Psoas muscle (tissue), 8 donors: ENCODE data around the gene MEF2A. TPM values are rescaled to one million over a fixed set of nuclear protein-coding genes. Genes with fewer than 3 reads are reported as not detected.

Experiments used
- ATAC-seq, 4 donors: fragments of 200-7000 bp; cut with Tn5 transposase; one replicate each; pipeline ENCODE4 v1.9.1; 2020; ENCODE audit warnings: moderate library complexity in 3 of 4, mild to moderate bottlenecking in 2 of 4
- DNase-seq, 2 donors: peaks; one replicate each; pipeline ENCODE4 v3.0.0-alpha.2; 2020
- H3K27ac ChIP-seq: fragments of 200-600 bp; one replicate; pipeline ENCODE4 v1.8.0; 2022
- H3K27me3 ChIP-seq, 3 donors: fragments of 200-600 bp in 1 of 3; one replicate each; pipeline versions ENCODE4 v1.6.1 to v1.8.0; 2013 to 2022; ENCODE audit warnings: low read length in 2 of 3, mild to moderate bottlenecking in 2 of 3, moderate library complexity in 1 of 3; ENCODE audit not compliant: insufficient read depth in 3 of 3
- H3K36me3 ChIP-seq, 2 donors: fragments of 200-600 bp in 1 of 2; one replicate each; pipeline versions ENCODE4 v1.6.1 to v1.8.0; 2013 to 2022; ENCODE audit warnings: low read depth in 1 of 2, mild to moderate bottlenecking in 1 of 2, moderate library complexity in 1 of 2; ENCODE audit not compliant: insufficient read depth in 1 of 2
- H3K4me1 ChIP-seq: fragments of 200-600 bp; one replicate; pipeline ENCODE4 v1.8.0; 2022
- H3K4me3 ChIP-seq: fragments of 200-600 bp; one replicate; pipeline ENCODE4 v1.8.0; 2022; ENCODE audit warnings: mild to moderate bottlenecking
- H3K9me3 ChIP-seq: fragments of 200-600 bp; one replicate; pipeline ENCODE4 v1.8.0; 2022
- WGBS, 3 donors: extraction: QIAGEN DNeasy Blood & Tissue Kit; methylation state at CpG; one replicate each; pipeline versions ENCODE4 v1.1.6 to v1.1.7; 2013; 5-methylcytosine and 5-hydroxymethylcytosine counted together
- intact Hi-C, 2 donors: fragments of 100-400 bp; cut with DNase I; formaldehyde crosslinking; loops; one replicate each; pipeline versions ENCODE4 v1.11.0 to v1.14.2; 2022
- polyA plus RNA-seq, 3 donors: library from polyadenylated mRNA; stranded (reverse); fragments of 200-250 nt; gene quantifications; one replicate each; pipeline ENCODE4 v1.2.3, GENCODE V29; 2013
- total RNA-seq, 4 donors: library from RNA; stranded (reverse); fragmentation: NEBNext Ultra II Directional in 2 of 4; extraction: Animal tissue kit (Norgen Biotek cat#: 25700) in 2 of 4; gene quantifications; one replicate each; pipeline versions ENCODE4 v1.2.1 to v1.2.4, GENCODE V29; 2021 to 2023
- TF ChIP-seq, protein P1 (sequence below): fragments of 200-600 bp; IDR thresholded peaks from one replicate; pipeline ENCODE4 v1.8.0; 2022; ENCODE audit warnings: antibody characterized with exemption
- donor health status: healthy with polysubstance abuse.
- donor health status: DM: no; HTN: no; CAD: no; lungs with moderate emphysema.
- donor health status: Bipolar disorder and iron deficiency.
- donor health status: healthy.
- donor health status: DM: yes; HTN: yes; CAD: no.
- donor health status: DM: no; HTN: no; CAD: no.
- donor health status: DM: no; HTN: no; CAD: no.
- donor health status: DM: yes; HTN: yes; CAD: no.

The MEF2A gene
- total and polyA plus RNA-seq, 7 donors = 17.1 to 92.6 (median 63.9) TPM

- ATAC-seq = peak in 3 of 4 donors; percentile 30 to 45 (median 36)
- DNase-seq = no peak
- Histone ChIP-seq H3K36me3 (peaks cover 0 to 17% of the 10 kb centered on the region in 2 donors), H3K9me3 (peaks cover 13% of the 10 kb centered on the region), H3K27ac (peak overlapping the region; percentile 62), H3K27me3 (no peaks in the 10 kb centered on the region), H3K4me3 (no peak overlapping the region), H3K4me1 (no peaks in the 10 kb centered on the region)
- 72 to 81% (median 80%) methylated on average over 9 of the region's 9 CpGs for WGBS, 3 donors
- TF ChIP-seq, protein P1, sequence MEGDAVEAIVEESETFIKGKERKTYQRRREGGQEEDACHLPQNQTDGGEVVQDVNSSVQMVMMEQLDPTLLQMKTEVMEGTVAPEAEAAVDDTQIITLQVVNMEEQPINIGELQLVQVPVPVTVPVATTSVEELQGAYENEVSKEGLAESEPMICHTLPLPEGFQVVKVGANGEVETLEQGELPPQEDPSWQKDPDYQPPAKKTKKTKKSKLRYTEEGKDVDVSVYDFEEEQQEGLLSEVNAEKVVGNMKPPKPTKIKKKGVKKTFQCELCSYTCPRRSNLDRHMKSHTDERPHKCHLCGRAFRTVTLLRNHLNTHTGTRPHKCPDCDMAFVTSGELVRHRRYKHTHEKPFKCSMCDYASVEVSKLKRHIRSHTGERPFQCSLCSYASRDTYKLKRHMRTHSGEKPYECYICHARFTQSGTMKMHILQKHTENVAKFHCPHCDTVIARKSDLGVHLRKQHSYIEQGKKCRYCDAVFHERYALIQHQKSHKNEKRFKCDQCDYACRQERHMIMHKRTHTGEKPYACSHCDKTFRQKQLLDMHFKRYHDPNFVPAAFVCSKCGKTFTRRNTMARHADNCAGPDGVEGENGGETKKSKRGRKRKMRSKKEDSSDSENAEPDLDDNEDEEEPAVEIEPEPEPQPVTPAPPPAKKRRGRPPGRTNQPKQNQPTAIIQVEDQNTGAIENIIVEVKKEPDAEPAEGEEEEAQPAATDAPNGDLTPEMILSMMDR = no peak
- intact Hi-C loops = no loop called here
Observed at GRCh38 chr15:99683000-99683670, 117.4 kb downstream of the MEF2A start.

DNA sequence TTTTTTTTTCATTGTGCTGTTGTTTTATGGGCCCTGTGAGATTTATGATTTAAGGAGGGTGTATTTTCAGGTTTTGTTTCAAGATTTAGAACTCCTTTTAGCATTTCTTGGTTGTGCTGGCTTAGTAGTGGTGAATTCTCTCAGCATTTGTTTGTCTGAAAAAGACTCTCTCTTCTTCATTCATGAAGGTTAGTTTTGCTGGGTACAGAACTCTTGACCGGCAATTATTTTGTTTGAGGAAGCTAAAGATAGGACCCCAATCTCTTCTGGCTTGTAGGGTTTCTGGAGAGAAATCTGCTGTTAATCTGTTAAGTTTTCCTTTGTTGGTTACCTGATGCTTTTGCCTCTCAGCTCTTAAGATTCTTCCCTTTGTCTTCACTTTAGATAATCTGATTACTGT, 120.5 kb downstream of the MEF2A start:
- H3K4me1 ChIP-seq = no peaks in the 10 kb centered on the region
- H3K27me3 ChIP-seq = no peaks in the 10 kb centered on the region
- H3K36me3 ChIP-seq = peaks cover 0 to 30% of the 10 kb centered on the region in 2 donors
- TF ChIP-seq, protein P1 = no peak
- H3K27ac ChIP-seq = no peak overlapping the region
- WGBS, 3 donors = 99 to 100% (median 100%) methylated on average over 1 of the region's 1 CpG
- intact Hi-C loops = no loop called here
- peaks cover 13% of the 10 kb centered on the region for H3K9me3 ChIP-seq
- no peak for DNase-seq
- no peak for ATAC-seq
- H3K4me3 ChIP-seq = no peak overlapping the region

- DNase-seq (no peak), ATAC-seq (peak in 1 of 4 donors; percentile 30)
- H3K9me3 ChIP-seq = no peaks in the 10 kb centered on the region
- H3K4me1 ChIP-seq = no peaks in the 10 kb centered on the region
- H3K4me3 ChIP-seq = no peak overlapping the region
- no peaks in the 10 kb centered on the region for H3K27me3 ChIP-seq
- intact Hi-C loops = loop anchor here in 1 of 2 donors (10.0 kb wide), 1 partner anchor 58 kb away; no protein-coding TSS in a partner anchor
- TF ChIP-seq, protein P1 = no peak
- WGBS, 3 donors = 90 to 97% (median 92%) methylated on average over 3 of the region's 3 CpGs
- no peak overlapping the region for H3K27ac ChIP-seq
- peaks cover 7 to 75% of the 10 kb centered on the region in 2 donors for H3K36me3 ChIP-seq
Observed at GRCh38 chr15:99692825-99693224, 127.0 kb downstream of the MEF2A start.

- intact Hi-C loops = loop anchor here in 1 of 2 donors (10.0 kb wide), 1 partner anchor 61 kb away; no protein-coding TSS in a partner anchor
- no peak overlapping the region for H3K4me3 ChIP-seq
- no peaks in the 10 kb centered on the region for H3K27me3 ChIP-seq
- H3K4me1 ChIP-seq = no peaks in the 10 kb centered on the region
- peaks cover 7 to 51% of the 10 kb centered on the region in 2 donors for H3K36me3 ChIP-seq
- TF ChIP-seq, protein P1 = no peak
- H3K9me3 ChIP-seq = no peaks in the 10 kb centered on the region
- DNase-seq = no peak
- no peak for ATAC-seq
- H3K27ac ChIP-seq = peak overlapping the region; percentile 36
- WGBS, 3 donors = 42 to 64% (median 55%) methylated on average over 2 of the region's 2 CpGs
Observed at GRCh38 chr15:99696096-99696495, 130.3 kb downstream of the MEF2A start.
